Activated CD8-positive, alpha-beta memory T cell treated with anti-CD3 and anti-CD28 coated beads, Interleukin-2, amount 50 U/mL, for 1 hour (primary cell): ENCODE measurements around the gene LDLRAD4.

ENCODE experiments used
- DNase-seq: peaks from one replicate; pipeline ENCODE4 v3.0.0-alpha.2; 2020; ENCODE audit errors: extremely low read depth

The LDLRAD4 gene

DNA sequence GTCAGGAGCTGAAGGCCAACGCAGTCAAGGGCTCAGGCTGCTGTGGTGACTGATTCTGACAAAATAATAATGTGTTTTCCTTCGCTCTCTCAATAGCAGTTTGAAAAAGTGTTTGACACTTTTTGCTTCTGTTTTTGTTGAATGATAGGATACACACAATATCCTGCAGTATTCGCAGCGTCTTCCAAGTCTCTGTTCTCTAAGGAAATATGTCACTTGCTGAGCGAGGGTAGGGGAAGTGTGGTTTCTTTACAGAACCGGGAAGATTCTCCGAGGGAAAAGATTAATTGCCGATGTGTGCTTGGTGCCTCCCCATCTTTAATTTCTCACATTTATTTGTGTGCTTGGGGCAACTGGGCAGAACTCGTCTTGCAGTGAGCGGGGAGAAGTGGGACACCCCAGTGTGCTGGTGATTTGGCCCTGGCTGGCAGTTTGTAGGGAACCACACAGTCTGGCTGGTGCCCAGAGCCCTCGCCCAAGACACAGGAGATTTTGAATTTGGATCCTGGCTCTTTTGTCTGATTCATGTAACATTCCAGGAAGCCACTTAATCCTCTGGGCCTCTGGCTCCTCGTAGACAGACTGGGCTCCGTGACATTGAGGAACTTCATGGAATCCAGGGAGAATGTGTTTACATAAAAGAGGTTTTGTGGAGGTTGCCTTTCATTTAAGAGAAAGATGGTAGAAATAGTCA, 169.4 kb downstream of the LDLRAD4 start:
- no peak for DNase-seq

GRCh38 chr18:13388586-13389490, 170.3 kb downstream of the LDLRAD4 start:
- DNase-seq = no peak

GRCh38 chr18:13389491-13390131, 171.1 kb downstream of the LDLRAD4 start:
- DNase-seq = no peak

GRCh38 chr18:13390196-13390595, 171.6 kb downstream of the LDLRAD4 start:
- no peak for DNase-seq

DNA sequence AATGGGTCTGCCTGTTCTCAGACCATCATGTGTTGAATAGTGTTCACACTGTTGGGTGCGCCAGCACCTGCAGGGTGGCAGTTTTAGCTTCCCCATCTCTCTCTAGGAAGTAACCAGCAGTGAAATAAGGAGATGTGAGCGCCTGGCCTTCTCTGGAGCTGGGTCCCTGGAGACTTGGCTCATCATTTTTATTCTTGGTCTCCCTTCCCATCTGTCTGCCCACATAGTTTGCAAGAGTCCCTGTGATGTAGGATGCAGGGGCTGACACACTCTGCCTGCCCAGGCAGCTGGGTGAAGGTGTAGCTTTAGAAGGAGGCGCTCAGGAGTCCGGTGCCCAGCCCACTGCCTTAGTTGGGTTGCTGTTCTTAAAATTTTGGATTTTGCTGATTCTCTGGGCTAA, 172.2 kb downstream of the LDLRAD4 start:
- DNase-seq = no peak

GRCh38 chr18:13392029-13392750, 173.6 kb downstream of the LDLRAD4 start:
- DNase-seq = no peak

GRCh38 chr18:13392899-13393298, 174.3 kb downstream of the LDLRAD4 start:
- no peak for DNase-seq

DNA sequence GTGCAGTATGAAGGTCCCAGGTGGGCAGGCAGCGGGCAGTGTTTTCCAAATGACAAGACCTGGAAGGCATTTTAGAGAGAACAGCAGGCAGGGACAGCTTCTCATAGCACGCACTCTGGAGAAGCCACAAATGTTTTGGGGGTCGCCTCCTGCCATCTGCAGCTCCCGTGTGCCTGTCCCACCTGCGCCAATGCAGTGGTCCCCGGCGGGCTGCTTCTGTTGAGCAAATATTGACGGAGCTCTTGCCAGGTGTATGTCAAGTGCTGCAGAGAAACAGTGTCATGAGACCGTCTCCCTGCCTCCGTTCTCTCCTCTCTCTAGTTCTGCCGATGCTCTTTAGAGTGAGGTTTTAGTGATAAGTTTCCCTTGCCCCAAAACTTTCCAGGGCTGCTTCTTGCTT, 174.8 kb downstream of the LDLRAD4 start:
- no peak for DNase-seq

DNA sequence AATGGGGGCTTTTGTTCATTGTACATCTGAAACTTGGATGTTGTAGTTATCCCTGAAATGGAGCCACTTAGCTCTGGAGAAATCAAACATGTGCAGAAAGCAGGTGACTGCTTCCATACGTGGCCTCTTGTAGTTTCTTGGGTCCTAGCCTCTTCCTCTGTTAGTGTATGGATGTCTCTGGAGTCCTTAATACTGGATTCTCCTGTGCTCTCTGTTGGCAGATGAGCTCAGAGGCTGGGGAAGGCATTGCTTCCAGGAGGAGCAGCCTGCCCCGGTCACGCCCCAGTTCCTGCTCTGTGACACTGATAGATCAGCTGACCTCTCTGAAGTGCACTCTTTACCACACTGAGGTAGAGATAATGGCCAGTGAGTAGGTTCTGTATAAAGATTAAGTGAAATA, 176.2 kb downstream of the LDLRAD4 start:
- DNase-seq = no peak

DNA sequence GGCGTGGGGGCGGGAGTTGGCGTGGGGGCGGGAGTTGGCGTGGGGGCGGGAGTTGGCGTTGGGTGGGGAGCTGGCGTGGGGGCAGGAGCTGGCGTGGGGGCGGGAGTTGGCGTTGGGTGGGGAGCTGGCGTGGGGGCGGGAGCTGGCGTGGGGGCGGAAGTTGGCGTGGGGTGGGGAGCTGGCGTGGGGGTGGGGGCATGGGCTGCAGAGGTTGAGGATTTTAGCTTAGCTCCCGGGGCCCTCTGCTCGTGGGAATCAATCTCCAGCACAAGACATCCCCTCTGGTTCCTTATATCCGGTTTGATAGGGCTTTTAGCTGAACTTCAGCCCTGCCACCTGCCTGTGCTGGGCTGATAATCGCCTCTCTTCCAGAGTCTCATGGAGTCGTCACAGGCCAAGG, 177.0 kb downstream of the LDLRAD4 start:
- DNase-seq = no peak

DNA sequence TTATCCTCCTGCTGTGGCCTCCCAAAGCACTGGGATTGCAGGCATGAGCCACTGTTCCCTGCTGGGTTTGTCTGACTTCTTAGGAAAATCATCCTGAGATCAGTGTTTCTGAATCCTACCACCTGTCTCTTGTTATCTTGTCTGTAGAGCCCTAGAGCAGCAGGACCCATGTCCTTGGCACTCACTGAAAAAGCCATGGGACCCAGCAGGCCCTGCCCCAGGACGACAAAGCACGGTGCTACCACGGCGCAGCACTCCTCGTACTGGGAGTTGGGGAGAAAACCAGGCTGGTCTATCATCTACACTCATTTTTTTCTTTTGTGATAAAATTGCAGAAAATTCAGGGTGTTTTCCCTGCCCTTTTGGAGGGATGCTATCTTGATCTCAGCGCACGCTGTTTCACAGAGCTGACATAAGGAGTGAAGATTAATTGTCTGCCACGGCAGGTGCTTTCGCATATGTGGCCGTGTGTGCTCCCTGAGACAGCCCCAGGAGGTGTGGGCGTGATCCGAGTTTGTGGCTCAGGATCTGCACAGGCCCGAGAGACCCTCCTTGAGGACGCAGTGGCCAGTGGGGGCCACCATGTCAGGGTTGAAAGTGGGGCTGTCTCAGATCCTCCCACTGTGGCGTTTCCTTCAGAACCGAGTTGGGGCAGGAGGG, 179.1 kb downstream of the LDLRAD4 start:
- no peak for DNase-seq

DNA sequence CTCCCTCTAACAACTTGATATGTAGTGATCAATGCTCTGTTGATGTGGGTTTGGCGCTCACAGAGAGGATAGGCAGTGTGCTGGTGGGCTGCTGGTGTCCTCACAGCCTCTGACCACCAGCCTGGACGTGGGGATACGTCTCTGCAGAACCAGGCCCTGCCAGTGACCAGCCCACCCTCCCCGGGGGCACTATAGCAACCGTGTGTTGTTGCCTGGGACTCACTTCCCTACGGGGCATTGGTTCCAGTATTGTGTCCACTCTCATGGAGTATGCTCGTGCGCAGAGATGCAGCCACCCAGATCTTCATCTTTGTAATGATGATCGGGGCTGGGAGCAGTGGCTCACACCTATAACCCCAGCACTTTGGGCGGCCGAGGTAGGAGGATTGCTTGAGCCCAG, 180.1 kb downstream of the LDLRAD4 start:
- no peak for DNase-seq

DNA sequence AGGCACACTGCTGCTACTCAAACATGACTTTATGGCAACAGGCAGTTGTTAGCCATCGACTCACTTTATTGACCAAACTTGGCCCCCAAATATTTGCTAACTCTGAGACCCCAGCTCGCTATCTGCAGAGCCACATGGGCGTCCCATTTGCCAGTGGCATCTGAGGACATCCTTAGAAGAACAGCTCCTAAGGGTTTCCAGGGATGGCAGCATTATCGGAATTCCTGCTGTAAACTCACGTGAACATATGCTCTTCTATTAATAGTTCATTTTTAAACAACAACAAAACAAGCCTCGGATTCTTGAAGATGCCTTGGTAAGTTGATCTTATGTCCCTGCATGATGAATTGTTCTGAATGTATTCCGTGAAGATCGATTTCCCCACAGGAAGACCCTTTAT, 181.0 kb downstream of the LDLRAD4 start:
- no peak for DNase-seq

DNA sequence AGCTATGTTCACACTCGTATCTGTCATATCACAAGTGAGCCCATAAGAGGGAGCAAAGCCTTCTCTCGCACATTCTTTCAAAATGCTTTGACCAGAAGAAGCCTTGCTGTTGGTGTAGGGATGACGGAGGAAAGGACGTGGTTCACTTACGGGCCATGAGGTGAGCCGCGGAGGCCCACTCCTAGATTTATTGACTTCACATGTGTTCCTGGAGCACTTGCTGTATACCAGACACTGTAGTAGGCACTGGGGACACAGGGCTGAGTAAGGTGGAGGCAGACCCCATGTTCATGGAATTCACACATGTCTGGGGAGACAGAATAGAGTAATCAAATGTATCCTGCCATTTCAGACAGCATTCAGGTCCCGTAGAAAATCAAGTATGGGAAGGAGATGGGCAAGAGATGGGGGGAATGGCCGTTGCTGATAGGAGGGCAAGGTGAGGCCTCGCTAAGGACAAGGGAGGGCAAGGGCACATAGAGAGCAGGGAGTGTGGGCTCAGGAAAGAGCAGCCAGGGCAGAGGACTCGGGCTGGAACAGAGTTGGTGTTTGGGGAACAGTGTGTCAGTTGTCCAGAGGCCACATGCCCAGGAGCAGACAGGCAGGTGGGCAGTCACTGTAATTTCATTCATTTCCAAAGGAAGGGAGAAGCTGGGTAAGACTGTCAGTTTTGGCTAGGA, 182.2 kb downstream of the LDLRAD4 start:
- DNase-seq = no peak

GRCh38 chr18:13401404-13401803, 182.8 kb downstream of the LDLRAD4 start:
- no peak for DNase-seq

DNA sequence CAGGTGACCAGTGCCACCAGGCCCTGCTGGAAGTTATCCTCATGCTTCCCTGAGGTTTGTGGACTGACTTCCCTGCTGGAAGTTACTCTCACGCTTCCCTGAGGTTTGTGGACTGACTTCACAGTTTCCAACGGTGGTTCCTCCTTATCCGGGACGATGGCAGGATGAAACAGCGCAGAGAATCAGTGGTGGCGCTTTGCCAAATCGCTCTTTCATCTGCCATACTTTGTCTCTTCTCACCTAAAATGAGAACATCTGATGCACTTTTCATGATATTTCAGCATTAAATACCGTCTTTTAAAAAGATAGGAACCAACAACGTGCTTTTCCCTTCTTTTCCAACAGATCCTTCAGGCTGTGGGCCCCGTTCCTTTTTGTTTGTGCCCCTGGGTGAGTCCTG, 183.3 kb downstream of the LDLRAD4 start:
- DNase-seq = no peak

- DNase-seq = no peak
Observed at GRCh38 chr18:13403786-13404549, 185.4 kb downstream of the LDLRAD4 start.

DNA sequence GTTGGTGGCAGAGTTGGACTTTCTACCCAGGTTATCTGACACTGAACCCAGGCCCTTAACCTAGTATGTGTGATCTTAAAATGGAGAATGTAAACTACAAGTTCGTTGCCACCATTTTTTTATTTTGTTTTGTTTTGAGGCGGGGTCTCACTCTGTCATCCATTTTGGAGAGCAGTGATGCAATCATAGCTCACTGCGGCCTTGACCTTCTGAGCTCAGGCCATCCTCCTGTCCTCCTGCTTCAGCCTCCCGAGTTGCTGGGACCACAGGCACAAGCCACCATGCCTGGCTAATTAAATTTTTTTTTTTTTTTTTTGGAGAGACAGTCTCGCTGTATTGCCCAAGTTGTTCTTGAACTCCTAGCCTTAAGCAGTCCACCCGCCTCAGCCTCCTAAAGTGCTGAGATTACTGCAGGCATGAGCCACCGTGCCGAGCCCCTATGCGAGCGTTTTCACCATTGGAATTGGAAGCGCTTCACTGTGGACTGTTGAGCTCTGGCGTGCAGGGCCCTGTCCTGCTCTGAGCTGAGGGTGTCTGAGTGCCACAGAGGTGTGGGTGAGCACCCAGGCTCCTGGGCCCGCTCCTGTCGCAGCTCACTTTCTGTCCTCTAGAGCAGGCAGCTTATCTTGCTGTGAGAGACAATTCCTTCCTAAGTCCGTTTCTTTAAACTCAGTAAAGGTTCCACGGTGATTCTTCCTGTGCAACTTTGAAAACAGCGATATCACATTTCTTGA, 186.9 kb downstream of the LDLRAD4 start:
- no peak for DNase-seq

DNA sequence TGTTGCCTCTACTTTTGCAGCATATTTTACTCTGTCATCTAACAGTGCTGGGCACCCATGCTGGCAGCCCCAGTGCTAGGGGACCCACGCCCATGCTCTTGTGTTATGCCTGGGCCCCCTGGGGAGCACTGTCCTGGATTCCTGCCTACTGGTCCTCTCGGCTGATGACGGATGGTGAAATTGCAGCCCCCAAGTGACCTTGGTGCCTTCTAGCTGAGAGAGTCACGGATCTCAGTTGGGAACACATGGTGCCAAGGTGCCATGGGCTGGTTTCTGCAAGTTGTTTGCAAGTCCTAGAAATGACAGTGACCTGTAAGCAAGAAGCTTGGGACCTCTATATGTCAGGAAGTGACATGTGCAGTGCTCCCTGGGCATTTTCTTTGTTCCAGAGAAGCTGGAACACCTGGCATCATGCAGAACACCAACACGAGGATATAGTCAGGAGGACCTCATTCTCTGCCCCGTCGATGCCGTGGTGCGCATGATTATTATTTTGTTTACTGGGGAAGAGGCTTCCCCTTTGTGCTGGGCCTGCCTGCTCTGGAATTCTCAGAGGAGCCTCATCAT, 187.6 kb downstream of the LDLRAD4 start:
- DNase-seq = no peak
